Measurements from ENCODE around the gene PCCA.

Gene PCCA

GRCh38 chr13:100129605-100130004 is 40.7 kb downstream of the PCCA start:
- H4K91ac ChIP-seq (ENCODE audit: low read depth, low read length) = no peak overlapping the region
- no peak overlapping the region for H3K4me2 ChIP-seq (ENCODE audit: low read length)
- H3K79me1 ChIP-seq (ENCODE audit: low read length) = no peaks in the 10 kb centered on the region
- no peaks in the 10 kb centered on the region for H3K36me3 ChIP-seq (ENCODE audit: control insufficient read depth in 1 of 2, insufficient read depth in 2 of 2, low read length in 2 of 2)
- no peak overlapping the region for H2AFZ ChIP-seq (ENCODE audit: insufficient read depth, low read length, poor library complexity)
- H3K18ac ChIP-seq (ENCODE audit: low read length) = no peak overlapping the region
- no peak overlapping the region for H4K12ac ChIP-seq (ENCODE audit: low read depth, low read length)
- WGBS (ENCODE audit: extremely low coverage, insufficient coverage, insufficient read length) = no CpG with 5 or more reads among the region's 2 CpGs
- H3K9ac ChIP-seq (ENCODE audit: low read length) = no peak overlapping the region
- peak in 1 of 2 donors; percentile 4 for DNase-seq
- H4K8ac ChIP-seq (ENCODE audit: low read depth, low read length) = no peak overlapping the region
- no peak overlapping the region for H3K4ac ChIP-seq (ENCODE audit: low read depth, low read length)
- no peak overlapping the region for H2AK5ac ChIP-seq (ENCODE audit: low read length)
- no peaks in the 10 kb centered on the region for H3K27me3 ChIP-seq (ENCODE audit: insufficient read depth, low read length)
- H2BK5ac ChIP-seq (ENCODE audit: low read depth, low read length, poor library complexity) = no peak overlapping the region
- H2BK120ac ChIP-seq (ENCODE audit: insufficient read depth, low read length, poor library complexity) = no peak overlapping the region
- H3K4me3 ChIP-seq (ENCODE audit: low read depth, low read length) = no peak overlapping the region
- H3K4me1 ChIP-seq (ENCODE audit: control insufficient read depth in 1 of 2, insufficient read depth in 2 of 2, low read length in 2 of 2) = no peaks in the 10 kb centered on the region
- no peak overlapping the region for H3K23ac ChIP-seq (ENCODE audit: low read length)
- H3K9me3 ChIP-seq (ENCODE audit: insufficient read depth, low read depth, low read length) = no peaks in the 10 kb centered on the region
- H2BK12ac ChIP-seq (ENCODE audit: low read length) = no peak overlapping the region
- no peaks in the 10 kb centered on the region for H3K79me2 ChIP-seq (ENCODE audit: control insufficient read depth, insufficient read depth, low read length, poor library complexity)
- no peak overlapping the region for H3K27ac ChIP-seq (ENCODE audit: low read depth, low read length)
- H3K14ac ChIP-seq (ENCODE audit: low read length) = no peak overlapping the region

DNA sequence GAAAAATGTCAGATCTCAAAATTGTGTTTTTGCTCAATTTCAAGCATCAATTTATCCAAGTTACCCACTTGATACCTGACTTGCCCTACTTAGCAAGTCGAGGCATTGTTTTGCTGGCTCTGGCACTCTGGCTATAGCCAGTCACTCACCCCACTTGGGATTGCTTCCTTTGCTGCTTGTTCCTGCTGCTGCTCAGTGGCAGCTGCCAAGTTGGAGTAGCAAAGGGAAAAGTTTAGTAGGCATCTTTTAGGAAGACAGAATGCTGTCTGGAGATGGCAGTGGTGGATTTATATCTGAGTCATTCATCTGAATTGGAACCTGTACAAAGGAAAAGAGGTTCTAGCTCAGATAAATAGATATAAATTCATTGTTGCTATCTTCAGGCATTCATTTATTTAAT is 41.2 kb downstream of the PCCA start:
- Histone ChIP-seq H3K27ac (ENCODE audit: low read depth, low read length) (no peak overlapping the region), H3K79me2 (ENCODE audit: control insufficient read depth, insufficient read depth, low read length, poor library complexity) (no peaks in the 10 kb centered on the region), H4K12ac (ENCODE audit: low read depth, low read length) (no peak overlapping the region), H2AFZ (ENCODE audit: insufficient read depth, low read length, poor library complexity) (no peak overlapping the region), H3K27me3 (ENCODE audit: insufficient read depth, low read length) (no peaks in the 10 kb centered on the region), H3K14ac (ENCODE audit: low read length) (no peak overlapping the region), H3K4me3 (ENCODE audit: low read depth, low read length) (no peak overlapping the region), H3K4ac (ENCODE audit: low read depth, low read length) (no peak overlapping the region), H4K91ac (ENCODE audit: low read depth, low read length) (no peak overlapping the region), H3K23ac (ENCODE audit: low read length) (no peak overlapping the region), H3K79me1 (ENCODE audit: low read length) (no peaks in the 10 kb centered on the region), H4K8ac (ENCODE audit: low read depth, low read length) (no peak overlapping the region), H3K4me2 (ENCODE audit: low read length) (no peak overlapping the region), H3K9ac (ENCODE audit: low read length) (no peak overlapping the region), H3K9me3 (ENCODE audit: insufficient read depth, low read depth, low read length) (no peaks in the 10 kb centered on the region), H2BK120ac (ENCODE audit: insufficient read depth, low read length, poor library complexity) (no peak overlapping the region), H3K18ac (ENCODE audit: low read length) (no peak overlapping the region), H2BK5ac (ENCODE audit: low read depth, low read length, poor library complexity) (no peak overlapping the region), H2BK12ac (ENCODE audit: low read length) (no peak overlapping the region), H2AK5ac (ENCODE audit: low read length) (no peak overlapping the region), H3K36me3 (ENCODE audit: control insufficient read depth in 1 of 2, insufficient read depth in 2 of 2, low read length in 2 of 2) (no peaks in the 10 kb centered on the region), H3K4me1 (ENCODE audit: control insufficient read depth in 1 of 2, insufficient read depth in 2 of 2, low read length in 2 of 2) (no peaks in the 10 kb centered on the region)
- WGBS (ENCODE audit: extremely low coverage, insufficient coverage, insufficient read length) = no CpG with 5 or more reads among the region's 1 CpG
- no peak for DNase-seq

DNA sequence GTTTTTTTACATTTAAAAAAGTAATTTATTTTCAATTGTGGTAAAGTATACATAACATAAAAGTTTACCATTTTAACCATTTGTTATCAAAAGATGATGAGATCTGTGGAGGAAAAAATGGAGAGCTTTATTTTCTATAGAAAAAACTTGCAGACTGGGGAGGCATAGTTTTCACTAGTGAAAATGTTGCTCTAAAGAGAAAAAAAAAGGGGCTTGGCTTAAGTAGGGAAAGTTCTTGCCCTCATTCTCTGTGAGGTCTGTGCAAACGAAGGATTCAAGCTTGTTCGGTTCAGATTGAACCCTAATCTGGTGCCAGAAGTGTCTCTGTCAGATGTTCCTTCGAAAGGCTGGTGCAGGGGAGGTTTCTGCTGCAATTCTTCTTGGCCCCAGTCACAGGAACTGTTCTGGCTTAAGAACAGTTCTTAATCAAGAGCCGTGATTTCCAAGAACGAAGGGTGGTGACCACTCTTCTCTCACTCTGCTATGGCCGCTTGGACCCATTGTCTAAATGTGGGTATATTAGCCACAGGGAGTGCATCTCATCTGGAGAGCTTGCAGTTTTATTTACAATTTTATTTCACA is 42.1 kb downstream of the PCCA start:
- no peak overlapping the region for H4K12ac ChIP-seq (ENCODE audit: low read depth, low read length)
- no peak for DNase-seq
- H2AFZ ChIP-seq (ENCODE audit: insufficient read depth, low read length, poor library complexity) = no peak overlapping the region
- no peak overlapping the region for H2BK120ac ChIP-seq (ENCODE audit: insufficient read depth, low read length, poor library complexity)
- no peak overlapping the region for H2BK5ac ChIP-seq (ENCODE audit: low read depth, low read length, poor library complexity)
- no peaks in the 10 kb centered on the region for H3K27me3 ChIP-seq (ENCODE audit: insufficient read depth, low read length)
- H3K4me2 ChIP-seq (ENCODE audit: low read length) = no peak overlapping the region
- H2BK12ac ChIP-seq (ENCODE audit: low read length) = no peak overlapping the region
- H3K27ac ChIP-seq (ENCODE audit: low read depth, low read length) = no peak overlapping the region
- no peak overlapping the region for H3K23ac ChIP-seq (ENCODE audit: low read length)
- no peaks in the 10 kb centered on the region for H3K4me1 ChIP-seq (ENCODE audit: control insufficient read depth in 1 of 2, insufficient read depth in 2 of 2, low read length in 2 of 2)
- no peak overlapping the region for H3K4ac ChIP-seq (ENCODE audit: low read depth, low read length)
- no peak overlapping the region for H3K14ac ChIP-seq (ENCODE audit: low read length)
- H3K79me1 ChIP-seq (ENCODE audit: low read length) = no peaks in the 10 kb centered on the region
- no peak overlapping the region for H3K18ac ChIP-seq (ENCODE audit: low read length)
- no CpG with 5 or more reads among the region's 6 CpGs for WGBS (ENCODE audit: extremely low coverage, insufficient coverage, insufficient read length)
- H3K9me3 ChIP-seq (ENCODE audit: insufficient read depth, low read depth, low read length) = no peaks in the 10 kb centered on the region
- H3K4me3 ChIP-seq (ENCODE audit: low read depth, low read length) = no peak overlapping the region
- no peak overlapping the region for H2AK5ac ChIP-seq (ENCODE audit: low read length)
- no peak overlapping the region for H4K91ac ChIP-seq (ENCODE audit: low read depth, low read length)
- no peaks in the 10 kb centered on the region for H3K36me3 ChIP-seq (ENCODE audit: control insufficient read depth in 1 of 2, insufficient read depth in 2 of 2, low read length in 2 of 2)
- no peak overlapping the region for H4K8ac ChIP-seq (ENCODE audit: low read depth, low read length)
- no peaks in the 10 kb centered on the region for H3K79me2 ChIP-seq (ENCODE audit: control insufficient read depth, insufficient read depth, low read length, poor library complexity)
- no peak overlapping the region for H3K9ac ChIP-seq (ENCODE audit: low read length)

DNA sequence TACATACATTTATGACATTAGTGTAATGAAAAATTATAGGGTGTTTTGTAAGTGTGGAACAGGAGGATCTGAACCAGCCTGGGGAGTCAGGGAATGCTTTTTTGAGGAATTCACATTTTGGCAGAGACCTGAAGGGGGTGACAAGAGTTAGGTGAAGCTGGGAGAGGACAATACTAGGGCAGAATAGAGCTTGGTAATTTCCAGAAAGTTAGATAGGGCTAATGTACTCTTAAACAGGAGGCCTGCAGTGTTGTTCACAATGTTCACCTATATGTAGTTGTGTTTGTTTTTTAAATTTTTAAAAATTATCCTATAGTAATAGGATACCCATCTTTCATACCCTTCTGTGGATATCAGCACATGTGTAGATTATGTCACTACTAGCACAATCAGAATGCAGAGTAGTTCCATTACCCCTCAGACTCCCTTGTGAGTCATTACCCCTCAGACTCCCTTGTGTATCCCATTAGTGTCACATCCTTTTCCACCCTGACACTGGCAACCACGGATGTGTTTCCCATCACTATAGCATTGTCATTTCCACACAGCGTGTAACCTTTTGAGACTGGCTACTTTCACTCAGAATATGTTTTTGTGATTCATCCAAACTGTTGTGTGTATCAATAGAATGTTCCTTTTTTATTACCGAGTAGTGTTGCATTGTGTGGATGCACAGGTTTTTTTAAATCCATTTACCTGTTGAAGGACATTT is 43.1 kb downstream of the PCCA start:
- Histone ChIP-seq H3K4ac (ENCODE audit: low read depth, low read length) (no peak overlapping the region), H3K79me1 (ENCODE audit: low read length) (no peaks in the 10 kb centered on the region), H4K8ac (ENCODE audit: low read depth, low read length) (no peak overlapping the region), H4K12ac (ENCODE audit: low read depth, low read length) (no peak overlapping the region), H2BK12ac (ENCODE audit: low read length) (no peak overlapping the region), H3K4me3 (ENCODE audit: low read depth, low read length) (no peak overlapping the region), H3K23ac (ENCODE audit: low read length) (no peak overlapping the region), H2BK5ac (ENCODE audit: low read depth, low read length, poor library complexity) (no peak overlapping the region), H4K91ac (ENCODE audit: low read depth, low read length) (no peak overlapping the region), H3K36me3 (ENCODE audit: control insufficient read depth in 1 of 2, insufficient read depth in 2 of 2, low read length in 2 of 2) (no peaks in the 10 kb centered on the region), H3K4me1 (ENCODE audit: control insufficient read depth in 1 of 2, insufficient read depth in 2 of 2, low read length in 2 of 2) (no peaks in the 10 kb centered on the region), H3K4me2 (ENCODE audit: low read length) (no peak overlapping the region), H3K27ac (ENCODE audit: low read depth, low read length) (no peak overlapping the region), H2AFZ (ENCODE audit: insufficient read depth, low read length, poor library complexity) (no peak overlapping the region), H2BK120ac (ENCODE audit: insufficient read depth, low read length, poor library complexity) (no peak overlapping the region), H3K9me3 (ENCODE audit: insufficient read depth, low read depth, low read length) (no peaks in the 10 kb centered on the region), H3K18ac (ENCODE audit: low read length) (no peak overlapping the region), H3K9ac (ENCODE audit: low read length) (no peak overlapping the region), H3K79me2 (ENCODE audit: control insufficient read depth, insufficient read depth, low read length, poor library complexity) (no peaks in the 10 kb centered on the region), H2AK5ac (ENCODE audit: low read length) (no peak overlapping the region), H3K27me3 (ENCODE audit: insufficient read depth, low read length) (no peaks in the 10 kb centered on the region), H3K14ac (ENCODE audit: low read length) (no peak overlapping the region)
- DNase-seq = peak; percentile 7 to 12
- WGBS (ENCODE audit: extremely low coverage, insufficient coverage, insufficient read length) = no CpG with 5 or more reads among the region's 3 CpGs
